HEK293 (cell line): ENCODE results near the gene EEF1A2.

ENCODE experiments used
- CTCF ChIA-PET: fragments of 350-600 bp; formaldehyde crosslinking; extraction: SDS; loops from one replicate; lab custom pipeline; 2021; ENCODE audit warnings: antibody characterized with exemption; lab: Yijun Ruan, JAX
- POLR2A ChIA-PET: fragments of 300-600 bp; formaldehyde crosslinking; extraction: SDS; loops from one replicate; lab custom pipeline; 2020; ENCODE audit warnings: antibody characterized with exemption, inconsistent platforms; lab: Yijun Ruan, JAX
- H3K27ac ChIP-seq: fragments of 200-500 bp; sonication (Bioruptor generic); 2 replicates; pipeline ENCODE4 v1.5.1; 2014; ENCODE audit warnings: low read depth, low read length, control low read depth, inconsistent platforms; ENCODE audit errors: extremely low read depth
- H3K36me3 ChIP-seq, 2 experiments: fragments of 200-500 bp in 1 of 2; sonication (Bioruptor generic) in 1 of 2; 1 replicate in 1 of 2; 2 replicates in 1 of 2; pipeline ENCODE4 v1.5.1; 2014 to 2017; ENCODE audit warnings: inconsistent platforms in 2 of 2, low read length in 2 of 2; ENCODE audit not compliant: control insufficient read depth in 2 of 2, insufficient read depth in 1 of 2
- H3K4me1 ChIP-seq: fragments of 200-500 bp; sonication (Bioruptor generic); 2 replicates; pipeline ENCODE4 v1.5.1; 2014; ENCODE audit warnings: mild to moderate bottlenecking, low read length, inconsistent platforms; ENCODE audit not compliant: control insufficient read depth, insufficient read depth
- H3K4me3 ChIP-seq: 2 replicates; pipeline ENCODE4 v1.5.1; 2011; ENCODE audit warnings: low read depth, mild to moderate bottlenecking, control low read depth, low read length, moderate library complexity
- H3K9me3 ChIP-seq: fragments of 200-500 bp; sonication (Bioruptor generic); 2 replicates; pipeline ENCODE4 v1.5.1; 2014; ENCODE audit warnings: low read depth, low read length, inconsistent platforms; ENCODE audit not compliant: control insufficient read depth, insufficient read depth
- IKZF3 ChIP-seq: fragments of 450-650 bp; IDR thresholded peaks from 2 replicates; pipeline ENCODE4 v1.5.0; 2018; ENCODE audit warnings: missing biosample characterization, mild to moderate bottlenecking, missing genetic modification characterization, moderate library complexity
- SP2 ChIP-seq: fragments of 450-650 bp; formaldehyde crosslinking; IDR thresholded peaks from 2 replicates; pipeline ENCODE4 v1.5.1; 2016; ENCODE audit warnings: missing biosample characterization, missing genetic modification characterization
- ZBTB11 ChIP-seq: fragments of 450-650 bp; formaldehyde crosslinking; conservative IDR thresholded peaks from 2 replicates; pipeline ENCODE4 v1.5.1; 2016; ENCODE audit warnings: low read depth, missing biosample characterization, missing genetic modification characterization
- ZIC2 ChIP-seq: fragments of 450-650 bp; formaldehyde crosslinking; IDR thresholded peaks from 2 replicates; pipeline ENCODE4 v1.5.1; 2016; ENCODE audit warnings: missing biosample characterization, missing genetic modification characterization
- ZNF114 ChIP-seq: fragments of 450-650 bp; formaldehyde crosslinking; IDR thresholded peaks from 2 replicates; pipeline ENCODE4 v1.5.0; 2017; ENCODE audit warnings: missing biosample characterization, missing genetic modification characterization
- ZNF132 ChIP-seq: fragments of 450-650 bp; formaldehyde crosslinking; IDR thresholded peaks from 2 replicates; pipeline ENCODE4 v1.5.1; 2017; ENCODE audit warnings: missing biosample characterization, missing genetic modification characterization, borderline replicate concordance
- ZNF140 ChIP-seq: fragments of 450-650 bp; formaldehyde crosslinking; IDR thresholded peaks from 2 replicates; pipeline ENCODE4 v1.5.1; 2016; ENCODE audit warnings: missing biosample characterization, missing genetic modification characterization
- ZNF202 ChIP-seq: fragments of 450-650 bp; formaldehyde crosslinking; IDR thresholded peaks from 2 replicates; pipeline ENCODE4 v1.5.1; 2016; ENCODE audit warnings: missing biosample characterization, missing genetic modification characterization, borderline replicate concordance
- ZNF423 ChIP-seq: fragments of 450-650 bp; formaldehyde crosslinking; IDR thresholded peaks from 2 replicates; pipeline ENCODE4 v1.5.1; 2016; ENCODE audit warnings: missing biosample characterization, missing genetic modification characterization
- ZNF473 ChIP-seq: fragments of 450-650 bp; formaldehyde crosslinking; IDR thresholded peaks from 2 replicates; pipeline ENCODE4 v1.5.1; 2017; ENCODE audit warnings: missing biosample characterization, missing genetic modification characterization
- ZNF555 ChIP-seq: fragments of 450-650 bp; formaldehyde crosslinking; conservative IDR thresholded peaks from 2 replicates; pipeline ENCODE4 v1.5.1; 2017; ENCODE audit warnings: missing biosample characterization, mild to moderate bottlenecking, missing genetic modification characterization, inconsistent platforms
- ZNF571 ChIP-seq: fragments of 450-650 bp; formaldehyde crosslinking; IDR thresholded peaks from 2 replicates; pipeline ENCODE4 v1.5.0; 2017; ENCODE audit warnings: missing biosample characterization, missing genetic modification characterization
- ZNF596 ChIP-seq: fragments of 450-650 bp; IDR thresholded peaks from 2 replicates; pipeline ENCODE4 v1.5.0; 2018; ENCODE audit warnings: missing biosample characterization, mild to moderate bottlenecking, missing genetic modification characterization, moderate library complexity
- ZNF600 ChIP-seq: fragments of 450-650 bp; formaldehyde crosslinking; IDR thresholded peaks from 2 replicates; pipeline ENCODE4 v1.5.1; 2016; ENCODE audit warnings: missing biosample characterization, missing genetic modification characterization
- ZNF610 ChIP-seq: fragments of 450-650 bp; formaldehyde crosslinking; IDR thresholded peaks from 2 replicates; pipeline ENCODE4 v1.5.1; 2016; ENCODE audit warnings: missing biosample characterization, missing genetic modification characterization, borderline replicate concordance
- ZNF626 ChIP-seq: fragments of 450-650 bp; sonication (Bioruptor Pico); formaldehyde crosslinking; IDR thresholded peaks from 2 replicates; pipeline ENCODE4 v1.5.1; 2018; ENCODE audit warnings: missing biosample characterization, missing genetic modification characterization, inconsistent platforms
- ZNF654 ChIP-seq: fragments of 450-650 bp; formaldehyde crosslinking; IDR thresholded peaks from 2 replicates; pipeline ENCODE4 v1.5.1; 2016; ENCODE audit warnings: low read depth, missing biosample characterization, missing genetic modification characterization
- ZNF677 ChIP-seq: fragments of 450-650 bp; IDR thresholded peaks from 2 replicates; pipeline ENCODE4 v1.5.0; 2018; ENCODE audit warnings: missing biosample characterization, mild to moderate bottlenecking, missing genetic modification characterization, moderate library complexity
- ZNF791 ChIP-seq: fragments of 450-650 bp; formaldehyde crosslinking; IDR thresholded peaks from 2 replicates; pipeline ENCODE4 v1.5.1; 2016; ENCODE audit warnings: missing biosample characterization, missing genetic modification characterization
- ZSCAN18 ChIP-seq: fragments of 450-650 bp; formaldehyde crosslinking; IDR thresholded peaks from 2 replicates; pipeline ENCODE4 v1.5.1; 2016; ENCODE audit warnings: missing biosample characterization, missing genetic modification characterization
- ZSCAN30 ChIP-seq: fragments of 450-650 bp; IDR thresholded peaks from 2 replicates; pipeline ENCODE4 v1.5.1; 2018; ENCODE audit warnings: missing biosample characterization, mild to moderate bottlenecking, missing genetic modification characterization, moderate library complexity

The EEF1A2 gene

GRCh38 chr20:63488315-63489251 is 10.3 kb downstream of the EEF1A2 start (continued):
- TF ChIP-seq ZBTB11 (tag by site-specific recombination) (no peak), ZNF600 (tag by site-specific recombination) (no peak), ZNF571 (no peak), ZIC2 (tag by site-specific recombination) (no peak), ZNF114 (tag by site-specific recombination) (no peak), ZNF596 (no peak), ZNF610 (tag by site-specific recombination) (no peak), ZSCAN18 (no peak), ZNF202 (no peak), ZSCAN30 (tag by site-specific recombination) (no peak), ZNF473 (tag by site-specific recombination) (no peak), SP2 (tag by site-specific recombination) (no peak)
- TF ChIP-seq, all 188 proteins: peak for 0

- TF ChIP-seq ZNF423 (tag by site-specific recombination): no peak
- TF ChIP-seq ZNF140: no peak
- TF ChIP-seq, all 188 proteins: peak for 0
- CTCF ChIA-PET: no interaction called here
- Histone ChIP-seq H3K4me3 (no peak overlapping the region), H3K27ac (no peak overlapping the region), H3K4me1 (peaks cover 5% of the 10 kb centered on the region), H3K36me3 (peaks cover 13 to 42% of the 10 kb centered on the region in 2 experiments; a peak in 2 of 3 replicates), H3K9me3 (no peaks in the 10 kb centered on the region)
- POLR2A ChIA-PET: no interaction called here
These were observed 11.1 kb downstream of the EEF1A2 start for GRCh38 chr20:63487781-63488241.

GRCh38 chr20:63487116-63487764 is 11.6 kb downstream of the EEF1A2 start:
- Histone ChIP-seq H3K36me3 (peaks cover 7 to 36% of the 10 kb centered on the region in 2 experiments; a peak in 2 of 3 replicates), H3K9me3 (no peaks in the 10 kb centered on the region), H3K27ac (no peak overlapping the region), H3K4me3 (no peak overlapping the region), H3K4me1 (peaks cover 6% of the 10 kb centered on the region)
- ChIA-PET POLR2A (interaction anchor here (1.0 kb wide), 1 partner anchor 39 kb away, joined by 3 read pairs; no protein-coding TSS in a partner anchor), CTCF (no interaction called here)
- no peak for TF ChIP-seq ZNF654 (tag by site-specific recombination)
- TF ChIP-seq ZNF626: no peak
- no peak for TF ChIP-seq ZNF677 (tag by site-specific recombination)
- no peak for TF ChIP-seq ZNF791 (tag by site-specific recombination)
- no peak for TF ChIP-seq IKZF3 (tag by site-specific recombination)
- no peak for TF ChIP-seq ZNF555
- no peak for TF ChIP-seq ZNF202
- TF ChIP-seq ZNF132 (tag by site-specific recombination): no peak
